K562 (cell line): ENCODE data around the gene EIF3CL.
"Not testable (repeated sequence)": the region's sequence is repeated elsewhere in the genome, so short reads cannot be mapped to it uniquely, and the experiment has no call there.

Experiments
- ADNP ChIP-seq: fragments of 200-800 bp; sonication (Bioruptor generic); IDR thresholded peaks from 2 replicates; pipeline ENCODE4 v1.6.1; 2016; ENCODE audit warnings: missing genetic modification characterization, missing compliant biosample characterization
- EP300 ChIP-seq: IDR thresholded peaks from 2 replicates; pipeline ENCODE4 v1.6.1; 2012; ENCODE audit warnings: low read length, improper control_type of control experiment
- ERF ChIP-seq: fragments of 450-650 bp; formaldehyde crosslinking; IDR thresholded peaks from 2 replicates; pipeline ENCODE4 v1.4.0; 2020; ENCODE audit warnings: mild to moderate bottlenecking, mixed read lengths
- HNRNPLL ChIP-seq: fragments of 200-400 bp; formaldehyde crosslinking; IDR thresholded peaks from 2 replicates; pipeline ENCODE4 v1.6.1; 2017; ENCODE audit warnings: low read length, low read depth, mild to moderate bottlenecking; ENCODE audit not compliant: poor library complexity, severe bottlenecking

GRCh38 chr16:28382177-28382867, 21.3 kb downstream of the EIF3CL start:
- TF ChIP-seq ERF, ADNP, HNRNPLL, EP300: not testable (repeated sequence)
